HL-60/S4 (cell line): Measurements from ENCODE around the gene TBC1D5.
"Not testable (repeated sequence)": the region's sequence is repeated elsewhere in the genome, so short reads cannot be mapped to it uniquely, and the experiment has no call there.

Experiments
- in situ Hi-C: fragments of 300-500 bp; cut with MboI; formaldehyde crosslinking; loops from 2 replicates; pipeline ENCODE4 v1.14.3; 2022; ENCODE audit warnings: low sequenced_read_pairs

TBC1D5 gene

DNA sequence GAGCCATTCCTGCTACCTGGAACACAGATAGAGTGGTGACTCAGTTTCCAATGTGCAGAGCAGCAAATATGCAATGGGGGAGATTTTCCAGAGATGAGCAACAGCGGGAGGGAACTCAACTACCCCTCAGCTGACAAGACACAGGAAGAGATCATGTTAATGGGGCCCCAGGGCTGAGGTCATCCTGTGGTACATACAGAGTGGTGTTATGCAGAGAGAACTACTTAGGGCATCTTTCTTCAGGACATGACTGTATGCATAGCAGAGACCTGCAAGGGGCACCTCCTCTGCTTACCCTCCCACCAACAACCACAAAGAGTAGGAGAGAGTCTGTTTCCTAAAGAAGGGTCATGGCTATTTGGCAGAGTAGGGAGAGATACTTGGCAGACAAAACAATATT is 6.8 kb upstream of the TBC1D5 start:
- in situ Hi-C loops, result no loop called here

DNA sequence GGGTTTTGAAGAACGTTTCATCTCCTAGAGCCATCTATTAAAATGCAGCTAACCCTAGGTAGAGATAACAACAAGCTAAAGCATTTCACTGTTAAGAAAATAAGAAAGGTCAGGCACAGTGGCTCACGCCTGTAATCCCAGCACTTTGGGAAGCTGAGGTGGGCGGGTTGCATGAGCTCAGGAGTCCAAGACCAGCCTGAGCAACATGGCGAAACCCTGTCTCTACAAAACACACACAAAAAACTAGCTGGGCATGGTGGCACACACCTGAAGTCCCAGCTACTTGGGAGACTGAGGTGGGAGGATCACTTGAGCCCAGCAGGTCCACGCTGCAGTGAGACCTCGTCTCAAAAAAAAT is 5.4 kb upstream of the TBC1D5 start:
- in situ Hi-C loops, result no loop called here

DNA sequence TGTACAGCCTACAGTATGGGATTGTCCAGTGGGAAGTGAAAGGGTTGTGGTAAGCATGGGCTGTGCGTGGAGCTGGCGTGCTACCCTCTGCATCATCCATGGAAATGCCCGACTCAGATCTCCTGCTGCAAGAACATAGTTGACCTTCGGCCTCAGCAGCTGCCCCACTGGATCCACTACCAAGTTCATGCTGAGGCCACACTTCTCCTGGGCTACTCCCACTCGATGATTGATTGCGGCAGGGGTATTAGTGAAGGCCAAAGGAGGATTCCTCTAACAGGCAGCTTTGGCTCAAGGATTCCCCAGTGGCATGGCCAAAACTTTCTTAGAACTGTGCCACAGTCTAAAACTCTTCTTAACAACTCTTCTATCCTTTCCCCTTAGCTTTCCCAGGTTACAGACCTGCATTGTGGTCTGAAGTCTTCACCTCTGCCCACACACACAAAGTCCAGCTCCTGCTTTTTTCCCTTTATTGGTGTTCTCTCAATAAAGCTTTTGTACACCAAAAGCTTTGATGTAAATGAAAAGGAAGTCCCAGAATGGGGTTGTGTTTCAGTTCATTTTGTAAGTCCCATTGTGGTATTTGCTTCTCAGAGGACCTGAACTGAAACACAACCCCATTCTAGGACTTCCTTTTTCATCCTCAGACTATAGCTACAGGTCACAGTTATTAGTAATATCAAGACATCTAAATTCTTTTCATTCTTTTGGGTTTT is 4.9 kb upstream of the TBC1D5 start:
- in situ Hi-C loops, result no loop called here

DNA sequence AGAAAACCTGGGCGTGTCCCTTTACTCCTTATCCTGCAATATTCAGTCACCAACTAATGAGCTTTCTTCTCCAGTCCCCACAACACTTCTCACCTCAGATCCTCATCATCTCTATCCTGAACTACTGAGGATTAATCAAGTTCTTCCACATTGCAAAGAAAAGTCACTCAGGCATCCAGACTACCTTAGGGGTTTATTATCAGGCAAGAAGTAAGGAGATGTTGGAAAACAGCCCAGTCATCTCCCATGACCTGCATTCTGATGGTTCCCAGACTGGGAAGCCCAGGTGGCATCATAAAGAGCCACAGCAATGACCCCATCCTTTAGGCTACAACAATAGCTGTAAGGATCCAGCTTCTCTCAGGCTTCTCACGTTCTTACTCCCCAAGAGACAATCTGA is 3.5 kb upstream of the TBC1D5 start:
- in situ Hi-C loops, result no loop called here

DNA sequence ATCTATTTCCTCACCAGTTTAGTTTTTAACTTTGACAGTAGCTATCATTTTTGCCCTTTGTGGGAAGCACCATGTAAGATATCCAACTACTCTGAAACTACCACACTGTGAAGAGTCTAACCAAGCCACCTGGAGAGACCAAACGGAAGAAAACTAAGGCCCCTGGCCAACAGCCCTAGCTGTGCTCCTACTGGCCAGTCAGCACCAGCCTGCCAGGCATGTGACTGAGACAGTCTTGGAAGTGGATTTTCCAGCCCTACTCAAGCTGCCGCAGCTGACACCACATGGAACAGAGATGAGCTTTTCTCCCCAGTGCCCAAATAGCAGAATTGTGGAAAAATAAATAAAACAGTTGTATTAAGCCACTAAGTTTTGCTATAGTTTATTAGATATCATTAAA is 2.9 kb upstream of the TBC1D5 start:
- in situ Hi-C loops, result no loop called here

DNA sequence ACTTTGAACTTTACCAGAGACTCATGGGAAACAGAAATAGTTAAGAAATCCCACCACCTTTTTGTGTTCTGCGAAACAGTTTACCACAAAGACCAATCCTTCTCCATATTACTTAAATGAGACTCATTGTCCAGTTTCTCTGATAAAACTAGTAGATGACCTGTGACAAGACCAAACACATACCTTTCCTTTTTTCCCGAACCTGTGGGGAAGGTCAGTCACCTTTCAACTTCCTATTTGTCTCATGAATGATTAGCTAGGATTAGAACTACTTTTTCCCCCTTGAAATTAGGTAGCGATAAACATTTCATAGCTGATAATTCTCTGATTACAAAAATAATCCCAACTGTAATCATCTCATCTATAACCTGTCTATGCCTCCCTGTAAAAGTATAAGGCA is 2.3 kb upstream of the TBC1D5 start:
- in situ Hi-C loops, result no loop called here

DNA sequence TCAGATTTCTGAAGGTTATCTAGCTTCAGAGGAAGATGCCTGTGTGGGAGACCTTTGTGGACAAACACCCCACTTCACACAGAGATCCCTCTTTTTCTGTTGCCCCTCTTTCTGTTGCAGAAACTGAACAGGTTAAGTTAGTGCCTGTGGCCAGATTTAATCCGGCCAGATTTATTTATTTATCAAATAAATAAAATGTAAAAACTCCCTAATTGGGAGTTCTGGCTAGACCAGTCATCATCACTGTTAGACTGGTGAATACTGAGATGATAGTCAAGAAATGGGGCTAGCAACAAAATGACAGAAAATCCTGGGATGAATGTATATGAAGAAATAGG is 1.2 kb upstream of the TBC1D5 start:
- in situ Hi-C loops, result no loop called here

DNA sequence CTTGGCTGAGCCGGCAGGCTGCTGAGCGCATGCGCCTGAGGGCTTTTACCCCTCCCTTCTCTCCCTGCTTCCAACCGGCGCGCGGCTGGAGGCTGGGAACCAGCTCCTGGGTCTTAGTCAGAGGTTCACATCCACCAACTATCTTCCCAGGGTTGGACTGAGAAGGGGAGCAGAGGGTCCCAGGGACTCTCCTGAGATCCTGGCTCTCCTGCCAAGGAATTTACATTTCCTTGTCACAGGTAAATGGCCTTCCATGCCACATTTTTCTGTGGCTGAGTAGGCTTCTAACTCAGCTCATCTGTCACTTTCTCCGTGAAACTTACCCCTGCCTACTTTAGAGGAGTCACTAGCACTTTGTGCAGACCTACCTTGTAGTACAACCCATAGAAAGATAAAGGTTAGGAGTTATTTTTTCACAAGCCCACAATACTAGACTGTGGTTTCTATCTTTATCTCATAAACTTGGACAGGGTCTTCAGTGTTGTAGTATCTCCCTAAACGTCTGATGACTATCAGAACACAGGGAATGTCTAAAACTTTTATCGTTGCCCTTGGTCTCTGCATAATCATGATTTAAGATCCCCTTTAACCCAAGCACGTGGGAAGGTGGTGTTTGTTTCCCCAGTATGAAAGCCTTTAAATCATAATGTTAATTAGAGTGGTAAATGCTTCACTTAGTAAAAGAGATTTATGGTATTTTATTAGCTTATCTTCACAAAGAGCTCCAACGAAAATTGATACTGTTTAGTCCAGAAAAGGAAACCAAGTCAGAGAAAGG is 638 bp upstream of the TBC1D5 start:
- in situ Hi-C loops, result no loop called here

DNA sequence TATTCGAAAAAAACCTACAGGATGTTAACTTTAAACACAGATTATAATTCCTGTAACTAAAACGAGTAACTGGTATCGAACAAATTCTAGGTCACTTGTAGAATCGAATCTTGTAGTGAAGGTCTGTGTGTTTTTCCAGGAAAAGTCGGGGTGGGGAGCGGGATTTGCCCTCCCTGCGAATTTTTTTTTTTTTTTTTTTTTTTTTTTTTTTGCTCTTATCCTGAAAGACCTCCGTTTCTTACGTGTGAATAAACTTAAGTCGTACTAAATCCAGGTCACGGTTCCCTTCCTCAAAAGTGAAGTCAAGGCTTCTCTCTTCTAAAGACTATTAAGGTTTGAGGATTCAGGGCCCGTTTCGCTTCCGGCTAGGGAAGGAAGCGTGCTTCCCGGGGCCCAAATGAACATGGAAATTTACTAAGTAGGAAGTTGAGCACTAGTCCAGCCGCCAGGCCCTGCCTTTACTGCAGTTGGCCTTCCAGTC is 770 bp downstream of the TBC1D5 start:
- in situ Hi-C loops, result no loop called here

DNA sequence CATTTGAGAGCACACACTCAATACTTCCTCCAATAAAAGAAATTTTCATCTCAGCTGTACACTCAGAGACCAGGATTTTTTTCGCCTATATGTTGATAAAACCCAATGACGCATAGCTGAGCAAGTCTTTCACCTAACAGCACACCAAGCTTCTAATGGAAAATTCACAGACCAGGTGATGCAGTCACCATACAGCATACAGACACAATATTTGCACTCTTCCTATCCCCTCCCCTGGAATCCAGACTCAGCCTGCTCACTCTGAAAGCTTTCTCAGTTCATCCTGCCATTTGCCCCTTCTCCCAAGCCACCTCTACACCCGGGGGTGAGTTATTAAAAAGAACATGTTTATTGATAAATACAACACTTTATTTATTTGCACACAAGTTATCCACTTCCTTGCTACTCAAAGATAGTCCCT is 1.7 kb downstream of the TBC1D5 start:
- in situ Hi-C loops, result no loop called here

DNA sequence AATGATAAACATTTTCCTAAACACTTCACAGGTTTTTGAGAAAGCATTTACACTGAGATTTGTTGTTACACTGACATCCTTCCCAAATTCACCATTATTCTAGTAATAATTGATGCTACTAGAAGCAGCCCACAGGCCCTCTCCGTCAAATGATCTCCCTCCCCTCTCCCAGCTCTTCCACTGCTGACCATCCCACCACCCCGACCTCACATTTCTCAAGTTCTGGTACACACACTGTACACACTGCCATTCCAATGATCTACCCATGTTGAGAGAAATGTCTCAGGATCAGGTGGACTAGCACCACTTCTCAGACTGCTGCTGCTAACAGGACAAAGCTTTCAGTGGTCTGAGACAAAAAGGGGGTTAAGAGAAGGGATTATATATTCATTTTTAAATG is 3.5 kb downstream of the TBC1D5 start:
- in situ Hi-C loops, result no loop called here

DNA sequence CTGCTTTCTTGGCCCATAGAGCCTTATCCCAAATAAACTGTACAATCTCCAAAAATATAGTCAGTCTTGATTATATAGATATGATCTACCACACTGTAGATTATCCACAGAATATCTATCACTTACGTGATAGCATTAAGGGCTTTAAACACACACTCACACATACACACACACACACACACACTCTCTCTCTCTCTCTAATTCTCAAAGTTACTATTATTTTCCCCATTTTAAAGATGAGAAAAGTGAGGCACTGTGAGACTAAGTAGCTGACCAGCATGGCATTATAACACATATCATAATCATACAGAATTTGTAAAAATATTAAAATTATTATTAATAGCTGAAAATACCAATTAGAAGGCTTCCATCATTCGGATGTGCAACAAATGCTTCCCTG is 4.2 kb downstream of the TBC1D5 start:
- in situ Hi-C loops, result no loop called here

DNA sequence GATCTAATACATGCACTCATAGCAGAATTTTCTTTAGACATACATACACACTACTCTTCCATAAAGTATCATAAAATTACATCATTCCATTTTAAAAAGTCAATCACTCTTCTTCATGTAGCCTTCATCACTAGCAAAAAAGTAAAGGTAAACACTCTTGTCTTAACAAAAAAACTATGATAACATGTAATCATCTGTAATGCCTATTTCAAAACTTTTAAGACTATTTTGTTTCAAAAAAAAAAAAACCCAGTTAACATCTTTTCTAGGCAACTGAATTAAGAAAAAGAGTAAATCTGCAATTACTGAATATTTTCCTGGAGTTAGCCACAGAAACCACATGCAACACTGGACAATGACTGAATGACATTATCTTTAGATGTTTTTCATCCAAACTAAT is 4.8 kb downstream of the TBC1D5 start:
- in situ Hi-C loops, result no loop called here

DNA sequence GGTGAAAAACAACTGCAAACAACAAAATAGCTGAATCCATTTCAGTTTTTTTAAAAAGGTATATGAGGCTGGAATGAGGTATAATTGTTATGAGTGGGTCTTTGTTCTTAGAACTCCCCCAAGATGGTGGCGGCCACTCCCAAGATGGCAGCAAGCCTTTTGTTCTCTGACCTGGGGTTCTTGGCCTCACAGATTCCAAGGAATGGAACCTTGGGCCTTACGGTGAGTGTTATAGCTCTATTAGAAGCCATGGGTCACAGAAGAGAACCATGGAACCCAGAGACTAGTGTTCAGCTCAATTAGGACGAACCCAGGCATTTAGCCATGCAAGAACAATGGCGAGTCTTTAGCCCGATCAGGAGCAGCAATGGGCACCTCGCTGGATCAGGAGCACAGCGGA is 7.1 kb downstream of the TBC1D5 start:
- in situ Hi-C loops, result not testable (repeated sequence)

DNA sequence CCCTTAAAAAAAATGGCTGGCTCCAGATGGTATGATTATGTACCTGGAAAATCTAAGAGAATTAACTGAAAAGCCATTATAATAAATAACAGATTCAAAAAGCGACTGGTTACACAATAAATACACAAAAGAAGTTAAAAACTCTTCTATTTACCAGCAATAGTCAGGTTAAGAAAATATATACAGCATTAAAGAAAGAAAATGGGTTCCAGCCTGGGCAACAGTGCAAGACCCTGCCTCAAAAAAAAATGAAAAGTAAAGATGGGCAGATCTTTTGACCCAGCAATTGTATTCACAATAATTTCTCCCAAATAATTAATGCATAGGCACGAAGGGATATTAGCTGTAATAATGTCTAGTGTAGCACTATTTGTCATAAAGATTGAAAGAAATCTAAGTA is 8.7 kb downstream of the TBC1D5 start:
- in situ Hi-C loops, result no loop called here

DNA sequence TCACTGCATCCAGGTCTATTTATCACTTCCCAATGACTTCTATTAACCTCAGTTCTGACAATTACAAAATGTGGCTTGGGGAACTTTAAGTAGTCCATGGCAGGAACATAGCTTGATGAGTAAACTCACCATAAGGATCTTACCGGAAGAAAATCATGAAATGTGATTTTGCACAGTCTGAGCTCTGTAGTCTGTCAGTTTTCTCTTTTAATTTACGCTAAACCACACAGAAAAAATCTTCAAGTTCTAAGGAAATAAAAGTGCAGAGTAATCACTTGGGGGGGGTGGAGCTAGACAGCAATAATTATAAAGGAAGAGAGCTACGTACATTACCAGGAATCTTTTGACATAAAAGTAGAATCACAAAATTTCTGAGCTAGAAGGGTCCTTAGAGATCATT is 9.2 kb downstream of the TBC1D5 start:
- in situ Hi-C loops, result no loop called here

DNA sequence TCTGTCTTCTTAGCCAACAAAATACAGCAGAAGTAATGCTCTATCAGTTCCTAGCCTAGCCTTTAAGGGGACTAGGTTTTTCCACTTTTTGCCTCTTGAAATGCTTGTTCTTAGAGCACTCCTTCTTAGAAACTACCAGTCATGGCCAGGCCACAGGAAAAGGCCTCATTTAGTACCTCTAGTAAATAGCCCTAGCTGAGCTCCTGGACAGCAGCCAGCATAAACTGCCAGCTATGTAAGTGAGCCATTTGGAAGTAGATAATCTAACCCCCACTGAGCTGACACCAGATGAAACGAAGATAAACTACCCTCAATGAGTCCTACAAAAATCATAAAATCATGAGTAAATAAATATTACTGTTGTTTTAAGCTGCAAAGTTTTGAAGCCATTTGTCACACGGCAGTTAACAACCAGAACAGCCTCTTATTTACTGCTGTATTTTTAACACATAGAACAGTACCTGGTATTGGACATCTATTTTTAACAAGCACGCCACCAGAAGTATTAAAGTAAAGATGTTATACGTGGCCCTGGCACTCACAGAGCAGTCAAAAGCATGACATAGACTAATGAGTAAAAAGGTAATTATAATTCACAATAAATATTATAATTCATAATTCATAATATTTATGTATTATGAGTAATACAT is 12.0 kb downstream of the TBC1D5 start:
- in situ Hi-C loops, result no loop called here

DNA sequence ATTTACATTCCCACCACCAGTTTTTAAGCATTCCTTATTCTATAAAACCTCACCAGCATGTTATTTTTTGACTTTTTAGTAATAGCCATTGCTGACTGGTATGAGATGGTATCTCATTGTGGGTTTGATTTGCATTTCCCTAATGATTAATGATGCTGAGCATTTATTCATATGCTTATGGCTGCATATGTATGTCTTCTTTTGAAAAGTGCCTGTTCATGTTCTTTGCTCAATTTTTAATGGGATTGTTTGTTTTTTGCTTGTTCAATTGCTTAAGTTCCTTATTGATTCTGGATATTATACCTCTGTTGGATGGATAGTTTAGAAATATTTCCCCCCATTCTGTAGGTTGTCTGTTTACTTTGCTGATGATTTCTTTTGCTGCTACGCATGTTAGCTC is 16.1 kb downstream of the TBC1D5 start:
- in situ Hi-C loops, result no loop called here

DNA sequence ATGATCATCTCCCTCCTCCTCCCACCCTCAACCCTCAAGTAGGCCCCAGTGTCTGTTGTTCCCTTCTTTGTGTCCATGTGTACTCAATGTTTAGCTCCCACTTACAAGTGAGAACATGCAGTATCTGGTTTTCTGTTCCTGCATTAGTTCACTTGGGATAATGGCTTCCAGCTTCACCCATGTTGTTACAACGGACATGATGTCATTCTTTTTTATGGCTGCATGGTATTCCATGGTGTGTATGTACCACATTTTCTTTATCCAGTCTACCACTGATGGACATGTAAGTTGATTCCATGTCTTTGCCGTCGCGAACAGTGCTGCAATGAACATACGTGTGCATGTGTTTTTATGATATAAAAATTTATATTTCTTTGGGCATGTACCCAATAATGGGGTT is 16.6 kb downstream of the TBC1D5 start:
- in situ Hi-C loops, result not testable (repeated sequence)

DNA sequence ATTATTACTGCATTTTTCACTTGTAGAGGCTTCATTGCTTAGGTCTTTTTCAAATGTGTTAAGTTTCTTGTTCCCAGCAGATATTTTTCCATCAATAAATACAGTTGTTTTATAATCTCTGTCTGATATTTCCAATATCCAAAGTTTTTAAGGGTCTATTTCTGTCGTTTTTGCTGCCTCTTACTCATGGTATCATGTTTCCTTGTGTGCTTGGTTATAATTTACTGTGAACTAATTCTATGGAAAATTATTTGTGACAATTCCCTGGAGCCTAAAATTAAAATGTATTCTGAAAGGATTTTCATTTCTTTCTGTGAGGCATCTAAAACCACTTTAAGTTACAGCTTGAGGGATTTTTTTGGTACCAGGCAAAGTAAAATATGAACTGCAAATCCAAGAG is 17.5 kb downstream of the TBC1D5 start:
- in situ Hi-C loops, result no loop called here

DNA sequence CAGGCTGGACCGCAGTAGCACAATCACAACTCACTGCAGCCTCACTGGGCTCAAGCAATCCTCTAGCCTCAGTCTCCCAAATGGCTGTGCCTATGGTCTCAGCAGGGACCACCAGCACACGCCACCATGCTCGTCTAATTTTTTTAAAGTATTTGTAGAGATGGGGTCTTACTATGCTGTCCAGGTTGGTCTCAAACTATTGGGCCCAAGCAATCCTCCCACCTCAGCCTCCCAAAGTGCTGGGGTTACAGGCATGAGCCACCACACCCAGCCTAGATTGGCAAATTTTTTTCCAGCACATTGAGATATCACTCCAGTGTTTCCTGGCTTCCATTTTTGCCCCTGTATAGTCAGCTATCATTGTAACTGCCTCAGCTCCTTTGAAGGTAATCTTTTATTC is 18.3 kb downstream of the TBC1D5 start:
- in situ Hi-C loops, result no loop called here

DNA sequence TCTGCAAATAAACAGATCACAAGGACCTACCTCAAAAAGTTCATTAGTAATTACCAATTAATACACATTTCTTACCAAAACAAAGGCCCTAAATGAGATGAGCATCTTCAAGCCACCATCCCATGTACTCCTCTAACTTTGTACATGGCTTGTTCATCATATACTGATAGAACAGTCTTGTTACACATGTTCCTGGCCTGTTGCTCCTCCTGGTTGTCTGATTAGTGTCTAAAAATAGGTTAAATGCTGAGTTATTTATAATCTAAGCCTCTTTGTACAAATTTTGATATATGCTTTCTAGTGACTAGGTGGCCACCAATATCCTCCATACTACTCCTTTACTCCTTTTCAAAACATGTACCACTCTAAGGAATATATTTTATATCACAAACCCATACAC is 25.0 kb downstream of the TBC1D5 start:
- in situ Hi-C loops, result no loop called here
